Naive B cell (primary cell): Measurements from ENCODE around the gene INCA1. TPM values are rescaled to one million over a fixed set of nuclear protein-coding genes. Genes with fewer than 3 reads are reported as not detected.

ENCODE experiments used
- ATAC-seq, 2 donors: fragments of 150-1000 bp; cut with Tn5 transposase; 2 replicates each; pipeline ENCODE4 v1.10.0; 2021; ENCODE audit warnings: low read depth in 2 of 2, mild to moderate bottlenecking in 2 of 2, moderate library complexity in 2 of 2
- DNase-seq: peaks from one replicate; pipeline ENCODE4 v3.0.0; 2022
- H3K27ac Mint-ChIP-seq, 6 donors: one replicate each; pipeline ENCODE4 v1.8.0; 2020 to 2022; ENCODE audit warnings: mild to moderate bottlenecking in 6 of 6, mixed read lengths in 6 of 6, moderate library complexity in 5 of 6, inconsistent platforms in 2 of 6
- H3K27me3 Mint-ChIP-seq, 3 donors: one replicate each; pipeline ENCODE4 v1.8.0; 2021 to 2022; ENCODE audit warnings: mixed read lengths in 3 of 3, mild to moderate bottlenecking in 1 of 3
- H3K36me3 Mint-ChIP-seq, 2 donors: one replicate each; pipeline ENCODE4 v1.8.0; 2020 to 2022; ENCODE audit warnings: mixed read lengths in 2 of 2, inconsistent platforms in 1 of 2, mild to moderate bottlenecking in 1 of 2
- H3K4me1 Mint-ChIP-seq, 3 donors: one replicate each; pipeline ENCODE4 v1.8.0; 2020 to 2022; ENCODE audit warnings: mixed read lengths in 3 of 3, inconsistent platforms in 1 of 3, mild to moderate bottlenecking in 1 of 3, moderate library complexity in 1 of 3
- H3K4me3 Mint-ChIP-seq, 8 donors: one replicate each; pipeline ENCODE4 v1.8.0; 2020 to 2022; ENCODE audit warnings: mild to moderate bottlenecking in 8 of 8, mixed read lengths in 8 of 8, moderate library complexity in 8 of 8, inconsistent platforms in 2 of 8
- H3K9me3 Mint-ChIP-seq, 7 donors: one replicate each; pipeline ENCODE4 v1.8.0; 2020 to 2022; ENCODE audit warnings: mixed read lengths in 7 of 7, mild to moderate bottlenecking in 5 of 7, inconsistent platforms in 2 of 7, moderate library complexity in 1 of 7
- polyA plus RNA-seq, 6 donors: library from polyadenylated mRNA; unstranded; fragments of 300-500 nt; fragmentation: Illumina TruSeq; gene quantifications; one replicate each; pipeline ENCODE4 v1.2.3, GENCODE V29; 2021; ENCODE audit warnings: low read depth in 6 of 6

The INCA1 gene
- polyA plus RNA-seq, 6 donors from 2014 or later, result 0.40 to 0.98 (median 0.41) TPM; not detected in 3

- Mint-ChIP-seq H3K27ac (peak within 1 kb of the TSS; percentile 93 to 98 (median 96)), H3K36me3 (peaks cover 5 to 26% of the 10 kb centered on the region in 2 donors), H3K9me3 (no peaks in the 10 kb centered on the region), H3K4me3 (peak within 1 kb of the TSS; percentile 92 to 99 (median 99)), H3K4me1 (peaks cover 54 to 71% (median 69%) of the 10 kb centered on the region in 3 donors), H3K27me3 (no peaks in the 10 kb centered on the region)
- ATAC-seq (peak; percentile 86), DNase-seq (peak; percentile 96)
Measured at GRCh38 chr17:4939796-4940554, 57.3 kb downstream of the INCA1 start, which contains the start of the genes RNF167 and SLC25A11. RNF167 (plus strand) TSS chr17:4940268; CDS start chr17:4940910, 642 bp downstream. SLC25A11 (minus strand) TSS chr17:4940046; CDS start chr17:4939910, 136 bp downstream.

- Mint-ChIP-seq H3K4me1 (peaks cover 51 to 69% (median 66%) of the 10 kb centered on the region in 3 donors), H3K4me3 (peak overlapping the region; percentile 92 to 99 (median 99)), H3K27me3 (peaks cover under 1 to 2% (median 2%) of the 10 kb centered on the region in 3 donors), H3K36me3 (peaks cover 5 to 25% of the 10 kb centered on the region in 2 donors), H3K9me3 (no peaks in the 10 kb centered on the region), H3K27ac (peak overlapping the region in 2 of 6 donors; percentile 96 to 98)
- DNase-seq, result no peak
- peak; percentile 1 for ATAC-seq
Measured at GRCh38 chr17:4939546-4939795, 57.9 kb downstream of the INCA1 start.

- H3K9me3 Mint-ChIP-seq, result no peaks in the 10 kb centered on the region
- H3K36me3 Mint-ChIP-seq, result peaks cover 5 to 20% of the 10 kb centered on the region in 2 donors
- peak overlapping the region; percentile 92 to 99 (median 99) for H3K4me3 Mint-ChIP-seq
- no peak for ATAC-seq
- H3K27me3 Mint-ChIP-seq, result peaks cover 6 to 8% (median 7%) of the 10 kb centered on the region in 3 donors
- H3K27ac Mint-ChIP-seq, result peak overlapping the region; percentile 26 to 98 (median 56)
- DNase-seq, result no peak
- H3K4me1 Mint-ChIP-seq, result peaks cover 51 to 69% (median 66%) of the 10 kb centered on the region in 3 donors
Measured at GRCh38 chr17:4938688-4939545, 58.4 kb downstream of the INCA1 start.

Other genes with a start within 250 kb of the INCA1 start
- not detected for gene TM4SF5, start 225.6 kb downstream of the INCA1 start, polyA plus RNA-seq
- gene VMO1, start 211.2 kb downstream of the INCA1 start, polyA plus RNA-seq, result not detected
- not detected for gene GLTPD2, start 208.6 kb downstream of the INCA1 start, polyA plus RNA-seq
- 100 to 1,000 TPM; 237 to 479 (median 273) TPM for gene PSMB6, start 201.4 kb downstream of the INCA1 start, polyA plus RNA-seq
- 1 to 10 TPM in 5 of 6 donors, under 1 TPM in 1; 0.54 to 4.6 (median 3.7) TPM for gene PLD2, start 190.4 kb downstream of the INCA1 start, polyA plus RNA-seq
- gene MINK1, start 164.2 kb downstream of the INCA1 start, polyA plus RNA-seq, result 10 to 100 TPM in 1 of 6 donors, 1 to 10 TPM in 5; 1.1 to 13.6 (median 6.6) TPM
- 1 to 10 TPM in 5 of 6 donors, not detected in 1; 1.6 to 2.6 (median 2.1) TPM for gene C17orf107, start 98.0 kb downstream of the INCA1 start, polyA plus RNA-seq
- gene CHRNE, start 94.4 kb downstream of the INCA1 start, polyA plus RNA-seq, result under 1 TPM in 5 of 6 donors, not detected in 1; 0.18 to 0.59 (median 0.37) TPM
- gene GP1BA, start 65.2 kb downstream of the INCA1 start, polyA plus RNA-seq, result under 1 TPM in 4 of 6 donors, not detected in 2; 0.42 to 1.00 (median 0.56) TPM
- gene SLC25A11, start 57.5 kb downstream of the INCA1 start, polyA plus RNA-seq, result 10 to 100 TPM; 61.0 to 89.1 (median 71.4) TPM
- gene RNF167, start 57.3 kb downstream of the INCA1 start, polyA plus RNA-seq, result 10 to 100 TPM; 19.9 to 25.8 (median 22.7) TPM
- gene PFN1, start 49.0 kb downstream of the INCA1 start, polyA plus RNA-seq, result 1,000 to 10,000 TPM; 1,151 to 1,601 (median 1,370) TPM
- 1 to 10 TPM in 4 of 6 donors, under 1 TPM in 1, not detected in 1; 0.79 to 3.2 (median 1.2) TPM for gene ENO3, start 46.4 kb downstream of the INCA1 start, polyA plus RNA-seq
- gene SPAG7, start 29.7 kb downstream of the INCA1 start, polyA plus RNA-seq, result 100 to 1,000 TPM in 3 of 6 donors, 10 to 100 TPM in 3; 92.4 to 171 (median 104) TPM
- gene CAMTA2, start 9.8 kb downstream of the INCA1 start, polyA plus RNA-seq, result 10 to 100 TPM in 1 of 6 donors, 1 to 10 TPM in 5; 3.3 to 16.7 (median 5.2) TPM
- gene KIF1C, start 428 bp upstream of the INCA1 start, polyA plus RNA-seq, result 1 to 10 TPM in 3 of 6 donors, under 1 TPM in 2, not detected in 1; 0.16 to 3.6 (median 2.0) TPM
- gene SLC52A1, start 37.9 kb upstream of the INCA1 start, polyA plus RNA-seq, result not detected
- 1 to 10 TPM; 1.7 to 4.1 (median 3.6) TPM for gene ZFP3, start 80.9 kb upstream of the INCA1 start, polyA plus RNA-seq
- 10 to 100 TPM in 3 of 6 donors, 1 to 10 TPM in 3; 6.3 to 25.3 (median 10.1) TPM for gene ZNF232, start 114.4 kb upstream of the INCA1 start, polyA plus RNA-seq
- under 1 TPM; 0.06 to 0.37 (median 0.12) TPM for gene USP6, start 118.5 kb upstream of the INCA1 start, polyA plus RNA-seq
- gene ZNF594, start 194.3 kb upstream of the INCA1 start, polyA plus RNA-seq, result 1 to 10 TPM in 5 of 6 donors, under 1 TPM in 1; 0.82 to 4.8 (median 4.0) TPM
- gene SCIMP, start 237.3 kb upstream of the INCA1 start, polyA plus RNA-seq, result 100 to 1,000 TPM in 3 of 6 donors, 10 to 100 TPM in 3; 80.4 to 181 (median 103) TPM